Left renal cortex interstitium (tissue), 4 donors: ENCODE data around the gene GRK7. TPM values are rescaled to one million over a fixed set of nuclear protein-coding genes. Genes with fewer than 3 reads are reported as not detected.

Source experiments
- DNase-seq, 4 donors: peaks; one replicate each; pipeline ENCODE4 v3.0.0-alpha.2; 2013; ENCODE audit warnings: low read depth in 4 of 4, low spot score in 2 of 4, missing footprints in 1 of 4
- polyA plus RNA-seq, 4 donors: library from polyadenylated mRNA; unstranded; fragments of 120-200 nt; gene quantifications; one replicate each; pipeline ENCODE4 v1.2.1, GENCODE V29; 2013; ENCODE audit not compliant: insufficient read length in 4 of 4

The GRK7 gene, protein sequence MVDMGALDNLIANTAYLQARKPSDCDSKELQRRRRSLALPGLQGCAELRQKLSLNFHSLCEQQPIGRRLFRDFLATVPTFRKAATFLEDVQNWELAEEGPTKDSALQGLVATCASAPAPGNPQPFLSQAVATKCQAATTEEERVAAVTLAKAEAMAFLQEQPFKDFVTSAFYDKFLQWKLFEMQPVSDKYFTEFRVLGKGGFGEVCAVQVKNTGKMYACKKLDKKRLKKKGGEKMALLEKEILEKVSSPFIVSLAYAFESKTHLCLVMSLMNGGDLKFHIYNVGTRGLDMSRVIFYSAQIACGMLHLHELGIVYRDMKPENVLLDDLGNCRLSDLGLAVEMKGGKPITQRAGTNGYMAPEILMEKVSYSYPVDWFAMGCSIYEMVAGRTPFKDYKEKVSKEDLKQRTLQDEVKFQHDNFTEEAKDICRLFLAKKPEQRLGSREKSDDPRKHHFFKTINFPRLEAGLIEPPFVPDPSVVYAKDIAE (N-terminal part only)
- polyA plus RNA-seq: under 1 TPM in 3 of 4 donors, not detected in 1; 0.08 to 0.18 (median 0.13) TPM

DNA sequence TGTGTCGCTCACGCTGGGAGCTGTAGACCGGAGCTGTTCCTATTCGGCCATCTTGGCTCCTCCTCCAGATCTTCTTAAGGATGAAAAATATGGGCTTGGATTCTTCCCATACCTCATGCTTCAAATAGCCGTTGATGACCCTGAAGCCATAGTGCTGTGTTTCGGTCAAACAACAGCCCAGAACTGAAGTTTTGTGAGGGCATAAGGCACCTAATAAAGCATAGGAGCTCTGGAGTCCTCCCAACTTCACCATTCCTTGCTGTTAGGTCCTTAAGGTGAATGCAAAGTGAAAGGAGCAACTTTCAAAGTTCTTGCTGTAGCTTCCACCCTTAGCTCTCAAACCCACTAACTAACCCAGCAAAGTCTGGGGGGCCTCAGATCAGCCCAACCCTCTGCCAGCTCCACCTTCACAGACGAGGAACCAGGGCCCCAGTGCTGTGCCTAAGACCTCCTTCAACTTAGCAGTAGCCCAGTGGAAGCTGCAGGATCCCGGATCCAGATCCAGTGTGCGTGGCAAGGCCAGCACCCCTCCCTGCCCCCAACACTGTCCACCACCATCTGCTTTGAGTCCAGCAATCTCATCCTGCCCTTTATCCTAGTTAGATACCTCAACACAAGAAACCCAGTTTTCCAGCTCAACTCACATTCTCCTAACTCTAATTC lies at the start of gene GRK7:
Gene GRK7, plus strand, starts transcription at position 321 of the 663 bp plus-strand sequence. CDS start 14,877 bp downstream, outside the sequence.
- DNase-seq: no peak

DNA sequence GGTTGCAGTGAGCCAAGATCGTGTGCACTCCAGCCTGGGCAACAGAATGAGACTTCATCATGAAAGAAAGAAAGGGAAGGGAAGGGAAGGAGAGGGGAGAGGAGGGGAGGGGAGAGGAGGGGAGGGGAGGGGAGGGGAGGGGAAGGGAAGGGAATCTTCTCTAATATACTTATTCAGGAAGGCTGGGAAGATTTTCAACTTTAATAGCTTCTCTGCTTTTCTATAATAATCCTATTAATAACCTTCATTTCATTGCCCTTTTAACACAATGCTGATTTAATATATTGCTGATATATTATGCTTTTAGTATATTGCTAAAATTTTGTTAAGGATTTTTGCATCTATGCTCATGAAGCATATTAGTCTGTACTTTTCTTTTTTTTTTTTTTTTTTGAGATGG lies 48.5 kb upstream of the GRK7 start:
- DNase-seq: no peak

DNA sequence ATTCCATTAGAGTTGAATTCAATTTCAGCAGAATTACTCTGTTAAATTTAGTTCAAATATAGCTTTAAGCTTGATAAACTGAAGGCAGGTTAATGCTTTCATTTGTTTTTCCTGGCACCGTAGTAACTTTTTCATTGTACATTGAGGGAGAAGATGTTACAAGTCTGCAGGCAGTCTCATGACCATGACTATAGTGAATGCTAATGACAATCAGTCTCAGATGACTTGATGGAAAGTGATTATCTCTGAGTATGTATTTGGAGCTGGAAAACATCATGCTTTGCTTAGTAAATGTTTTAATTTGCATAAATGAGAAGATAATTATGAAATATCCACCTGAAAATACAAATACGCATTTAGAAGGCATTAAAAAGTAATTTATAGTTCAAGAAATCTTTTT lies 41.1 kb upstream of the GRK7 start:
- no peak for DNase-seq

DNA sequence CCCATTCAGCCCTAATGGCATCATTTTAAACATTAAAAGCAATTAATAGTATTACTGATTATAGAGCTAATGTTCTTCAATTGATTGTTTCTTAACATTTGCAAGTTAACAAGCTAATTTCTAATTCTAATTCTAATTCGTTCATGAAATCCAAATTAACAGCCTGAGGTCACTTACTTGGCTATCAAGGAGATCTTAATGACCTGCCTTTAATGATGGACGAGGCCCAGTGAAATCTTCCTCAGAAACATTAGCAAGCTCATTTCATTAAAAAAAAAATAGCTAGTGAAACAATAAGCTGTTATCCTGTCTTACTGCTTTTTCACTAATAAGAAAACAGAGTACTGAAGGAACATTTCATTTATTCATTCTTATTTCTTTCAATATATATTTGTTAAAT lies 40.6 kb upstream of the GRK7 start:
- DNase-seq: no peak

DNA sequence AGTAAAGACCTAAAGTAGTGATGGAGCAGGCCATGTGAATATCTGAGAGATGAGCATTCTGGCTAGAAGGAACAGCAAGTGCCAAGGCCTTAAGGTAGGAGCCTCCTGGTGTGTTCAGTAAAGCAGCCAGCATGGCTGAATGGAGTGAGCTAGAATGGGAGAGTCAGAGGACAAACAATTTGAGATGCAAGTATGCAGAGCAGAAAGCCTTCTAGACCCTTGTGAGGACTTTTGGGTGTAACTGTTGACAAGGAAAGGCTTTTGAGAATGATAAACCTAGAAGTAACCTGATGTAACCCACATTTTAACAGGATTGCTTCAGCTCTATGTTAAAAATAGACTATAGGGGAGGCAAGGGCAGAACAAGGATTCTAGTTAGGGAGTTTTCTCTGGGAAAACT lies 40.0 kb upstream of the GRK7 start:
- no peak for DNase-seq

DNA sequence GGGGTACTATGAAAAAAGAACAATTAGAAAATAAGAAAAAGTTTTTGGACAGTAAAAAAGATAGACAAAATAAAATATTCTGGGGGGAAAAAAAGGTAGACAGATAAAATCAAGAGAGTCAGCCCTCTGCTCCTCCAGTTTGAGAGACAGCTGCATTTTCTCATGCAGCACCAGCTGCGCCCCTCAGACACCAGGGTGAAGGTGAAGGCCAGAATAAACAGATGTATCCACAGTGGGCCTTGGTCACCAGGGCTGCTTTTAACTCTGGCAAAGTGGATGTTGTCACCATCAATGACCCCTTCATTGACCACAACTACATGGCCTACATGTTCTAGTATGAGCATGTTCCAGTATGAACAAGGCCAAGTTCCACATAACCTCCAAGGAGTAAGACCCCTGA lies 39.0 kb upstream of the GRK7 start:
- DNase-seq: no peak

DNA sequence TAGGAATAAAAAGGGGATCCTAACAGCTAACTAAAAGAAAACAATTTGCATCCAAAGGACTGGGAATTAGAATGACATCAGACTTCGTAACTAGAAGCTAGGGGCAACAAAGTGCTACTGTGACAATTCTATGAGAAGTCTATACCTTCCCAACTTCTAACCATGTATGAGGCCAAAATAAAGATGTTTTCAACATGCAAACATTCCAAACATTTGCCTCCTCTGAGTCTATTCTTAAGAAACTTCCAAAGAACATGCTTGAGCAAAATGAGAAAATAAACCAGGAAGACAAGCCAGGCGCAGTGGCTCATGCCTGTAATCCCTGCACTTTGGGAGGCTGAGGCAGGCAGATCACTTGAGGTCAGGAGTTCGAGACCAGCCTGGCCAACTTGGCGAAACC lies 38.2 kb upstream of the GRK7 start:
- no peak for DNase-seq

DNA sequence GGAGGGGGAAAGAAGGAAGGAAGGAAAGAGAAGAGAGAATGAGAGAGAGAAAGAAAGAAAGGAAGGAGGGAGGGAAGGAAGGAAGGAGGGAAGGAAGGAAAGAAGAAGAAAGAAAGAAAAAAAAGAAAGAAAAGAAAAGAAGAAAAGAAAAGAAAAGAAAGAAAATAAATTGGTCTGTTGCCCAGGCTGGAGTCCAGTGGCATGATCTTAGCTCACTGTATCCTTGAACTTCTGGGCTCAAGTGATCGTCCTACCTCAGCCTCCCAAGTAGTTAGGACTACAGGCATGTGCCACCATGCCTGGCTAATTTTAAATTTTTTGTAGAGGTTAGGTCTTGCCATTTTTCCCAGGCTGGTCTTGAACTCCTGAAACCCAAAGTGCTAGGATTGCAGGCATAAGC lies 36.7 kb upstream of the GRK7 start:
- DNase-seq: no peak

DNA sequence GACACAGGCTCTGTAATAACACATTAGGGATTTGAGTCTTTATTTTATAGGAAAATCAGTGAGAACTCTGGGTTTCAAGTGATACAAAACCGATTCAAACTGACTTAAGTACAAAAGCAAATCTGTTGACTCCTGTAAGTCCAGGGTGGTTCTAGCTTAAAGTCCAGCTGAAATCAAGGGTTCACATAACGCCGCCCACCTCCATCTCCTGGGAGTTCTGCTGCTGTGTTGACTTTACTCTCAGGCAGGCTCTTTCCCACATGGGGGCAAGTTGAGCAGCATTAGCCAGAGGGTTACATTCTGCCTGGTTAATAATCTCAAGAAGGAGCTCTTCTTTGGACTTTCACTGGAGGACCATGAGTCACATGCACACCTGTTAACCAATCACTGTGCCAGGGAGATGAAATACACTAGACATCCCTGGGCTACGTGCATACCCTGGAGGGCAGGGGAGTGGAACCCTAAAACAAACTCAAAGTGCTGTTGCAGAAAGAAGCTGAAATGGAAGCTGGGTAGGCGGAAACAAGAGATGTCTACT lies 34.8 kb upstream of the GRK7 start:
- no peak for DNase-seq

DNA sequence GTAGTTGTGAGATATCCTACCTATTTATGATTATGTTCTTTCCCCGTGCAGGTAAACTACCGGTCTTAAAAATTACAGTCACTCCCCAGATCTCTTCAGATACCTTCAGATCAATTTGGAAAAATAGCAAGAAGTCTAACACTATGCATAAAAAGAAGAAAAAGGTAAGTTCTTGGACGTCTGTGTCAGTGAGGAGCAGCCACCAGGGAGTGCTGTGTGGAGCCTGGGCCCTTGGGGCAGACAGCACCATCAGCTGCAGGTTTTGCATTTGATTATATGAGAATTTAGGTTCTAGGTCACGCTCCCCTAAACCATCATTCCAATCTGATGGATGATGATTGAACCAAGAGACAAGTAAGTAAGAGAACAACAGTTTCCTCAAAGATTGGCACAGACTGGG lies 34.0 kb upstream of the GRK7 start:
- no peak for DNase-seq

DNA sequence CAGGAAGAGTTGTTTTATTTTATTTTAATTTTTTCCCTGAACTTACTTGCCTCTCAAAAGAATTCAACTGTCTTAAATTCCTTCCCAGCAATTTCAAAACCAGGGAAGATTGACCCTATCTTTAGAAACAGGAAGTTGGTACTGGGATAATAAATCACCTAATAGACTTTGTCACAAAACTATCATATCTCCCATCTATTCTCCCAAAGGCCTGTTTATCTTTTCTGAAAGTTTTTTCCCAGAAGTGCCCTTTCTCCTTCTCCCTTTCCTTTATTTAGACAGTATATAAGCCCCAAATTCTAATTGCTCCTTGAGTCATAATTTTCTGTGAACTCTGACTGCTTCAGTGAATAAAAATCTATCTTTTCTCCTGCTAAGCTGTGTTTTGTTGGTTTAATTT lies 28.0 kb upstream of the GRK7 start:
- DNase-seq: no peak

DNA sequence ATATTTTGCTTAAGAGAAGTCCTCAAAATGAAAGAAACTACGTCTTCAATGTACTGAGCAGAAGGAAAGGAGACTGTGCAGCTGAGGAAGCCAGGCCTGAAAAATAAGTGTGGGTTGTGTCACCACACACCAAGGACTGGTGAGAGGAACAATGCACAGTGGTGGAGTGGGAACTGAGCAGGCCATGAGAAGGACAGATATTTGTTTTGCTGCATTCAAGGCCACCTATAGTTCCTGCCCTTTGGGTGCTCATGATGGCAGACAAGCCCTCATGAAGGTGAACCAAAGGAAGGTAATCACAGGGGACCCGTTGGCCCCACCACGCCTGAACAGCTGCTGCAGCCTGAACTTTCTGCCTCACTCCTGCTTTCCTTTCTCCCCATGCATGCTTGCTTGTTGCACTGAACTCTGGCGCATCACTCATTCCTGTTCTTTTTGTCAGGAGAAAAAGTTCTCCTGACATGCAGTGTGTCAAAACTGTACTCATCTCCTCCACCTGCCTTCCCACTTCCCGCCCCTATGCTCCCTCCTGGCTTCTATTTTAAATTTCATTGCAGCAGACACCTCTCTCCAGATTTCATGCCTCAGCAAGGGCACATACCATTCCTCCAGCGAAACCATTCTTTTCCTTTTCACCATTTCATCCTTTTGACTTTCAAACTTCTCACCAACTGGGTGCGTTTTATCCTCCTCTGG lies 27.3 kb upstream of the GRK7 start:
- no peak for DNase-seq

DNA sequence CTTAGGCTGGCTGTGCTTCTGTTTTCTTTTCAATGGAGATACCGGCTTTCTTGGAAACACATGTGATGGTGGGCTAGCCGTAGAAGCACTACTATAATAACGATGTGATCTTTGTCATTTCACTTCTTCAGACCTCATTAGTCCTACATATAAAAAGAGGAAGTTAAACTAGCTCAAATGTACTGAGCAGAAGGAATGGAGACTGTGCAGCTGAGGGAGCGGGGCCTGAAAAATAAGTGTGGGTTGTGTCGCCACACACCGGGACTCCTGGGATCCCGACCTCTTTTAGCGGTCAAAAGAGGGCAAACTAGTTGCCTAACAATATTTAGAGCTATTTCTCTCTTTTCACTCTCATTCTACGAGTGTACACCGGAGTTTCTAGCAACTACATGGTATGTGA lies 26.1 kb upstream of the GRK7 start:
- DNase-seq: no peak

DNA sequence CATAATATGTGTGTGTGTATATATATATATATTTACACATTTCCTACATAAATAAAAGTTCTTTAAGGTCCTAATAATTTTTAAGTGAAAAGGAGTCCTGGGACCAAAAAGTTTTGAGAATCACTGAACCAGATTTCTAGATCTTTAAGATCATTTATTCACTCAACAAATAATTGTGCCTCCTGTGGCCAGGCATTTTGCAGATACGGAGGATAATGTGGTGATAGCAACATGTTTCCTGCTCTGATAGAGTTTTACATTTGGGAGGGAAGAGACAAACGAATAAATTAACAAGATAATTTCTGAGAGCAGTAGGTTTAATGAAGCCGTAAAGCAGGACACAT lies 25.6 kb upstream of the GRK7 start:
- no peak for DNase-seq

DNA sequence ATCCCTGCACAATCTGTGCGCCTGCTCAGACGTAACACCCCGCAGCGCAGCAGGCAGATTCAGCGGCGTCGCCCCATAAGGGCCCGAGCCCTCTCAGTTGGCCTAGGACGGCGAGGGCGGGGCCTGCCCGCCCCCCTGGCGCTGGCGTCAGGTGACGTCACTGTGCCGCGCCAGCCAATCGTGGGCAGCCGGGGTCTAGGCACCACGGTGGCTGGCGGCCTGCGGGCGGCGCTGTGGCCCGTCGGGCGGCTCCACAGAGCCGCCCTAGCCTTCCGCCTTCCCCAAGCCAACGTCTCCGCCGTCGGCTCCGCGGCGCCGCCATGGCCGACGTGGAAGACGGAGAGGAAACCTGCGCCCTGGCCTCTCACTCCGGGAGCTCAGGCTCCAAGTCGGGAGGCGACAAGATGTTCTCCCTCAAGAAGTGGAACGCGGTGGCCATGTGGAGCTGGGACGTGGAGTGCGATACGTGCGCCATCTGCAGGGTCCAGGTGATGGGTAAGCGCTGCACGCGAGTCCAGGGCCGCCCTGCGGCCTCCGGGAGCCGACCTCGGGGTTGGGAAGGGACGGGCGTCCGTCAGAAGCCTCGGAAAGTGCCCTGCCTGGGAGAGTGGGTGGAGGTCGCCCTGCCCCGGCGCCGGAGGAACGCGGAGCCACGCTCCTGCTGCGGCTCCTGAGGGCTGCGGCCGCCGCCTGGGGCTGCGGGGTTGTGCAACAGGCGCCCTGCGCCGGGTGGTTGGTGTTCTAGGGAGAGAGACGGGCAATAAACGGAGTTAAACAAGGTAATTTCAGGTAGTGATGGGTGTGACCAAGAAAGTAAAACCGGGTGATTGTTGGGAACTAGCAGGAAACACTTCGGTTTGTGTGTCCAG lies 25.0 kb upstream of the GRK7 start, which contains the start of gene RNF7:
Gene RNF7, plus strand, starts transcription at position 277 of the 869 bp plus-strand sequence. Its CDS starts 44 bp downstream, at position 321.
- peak; percentile 86 to 92 (median 89) for DNase-seq

DNA sequence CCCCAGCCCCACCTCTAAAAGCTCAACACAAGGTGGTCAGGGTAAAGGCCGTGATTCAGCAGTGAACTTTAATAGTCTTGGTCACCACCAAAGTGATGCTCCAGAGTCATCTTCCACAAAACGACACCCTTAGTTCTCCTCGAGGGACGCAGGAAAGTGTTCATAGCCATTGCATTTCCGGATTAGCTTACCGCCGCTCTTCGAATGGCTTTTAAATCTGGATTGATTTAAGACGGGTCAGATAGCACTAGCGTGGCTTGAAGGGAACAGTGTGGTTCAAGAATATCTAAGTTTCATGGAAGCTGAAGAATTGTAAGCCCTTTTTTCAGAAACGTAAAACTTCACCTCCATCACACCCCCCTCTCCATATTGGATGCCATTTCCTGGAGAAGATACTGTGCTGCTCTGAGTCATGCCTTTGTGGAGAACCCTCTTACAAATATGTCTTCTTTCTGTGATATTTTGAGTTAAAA lies 24.3 kb upstream of the GRK7 start:
- peak; percentile 34 to 67 (median 44) for DNase-seq

DNA sequence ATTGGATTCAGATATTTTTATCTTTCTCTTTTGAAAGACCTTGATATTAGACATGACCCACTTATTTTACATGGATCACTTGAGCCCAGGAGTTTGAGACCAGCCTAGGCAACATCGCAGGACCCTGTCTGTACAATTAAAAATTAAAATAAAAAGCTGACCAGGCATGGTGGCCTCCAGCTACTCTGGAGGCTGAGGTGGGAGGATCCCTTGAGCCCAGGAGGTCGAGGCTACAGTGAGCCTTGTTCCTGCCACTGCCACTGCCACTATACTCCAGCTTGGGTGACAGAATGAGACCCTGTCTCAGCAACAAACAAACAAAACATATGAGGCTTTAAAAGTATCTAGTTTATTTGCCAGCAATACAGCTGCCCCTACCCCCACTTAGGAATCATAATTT lies 23.5 kb upstream of the GRK7 start:
- no peak for DNase-seq

DNA sequence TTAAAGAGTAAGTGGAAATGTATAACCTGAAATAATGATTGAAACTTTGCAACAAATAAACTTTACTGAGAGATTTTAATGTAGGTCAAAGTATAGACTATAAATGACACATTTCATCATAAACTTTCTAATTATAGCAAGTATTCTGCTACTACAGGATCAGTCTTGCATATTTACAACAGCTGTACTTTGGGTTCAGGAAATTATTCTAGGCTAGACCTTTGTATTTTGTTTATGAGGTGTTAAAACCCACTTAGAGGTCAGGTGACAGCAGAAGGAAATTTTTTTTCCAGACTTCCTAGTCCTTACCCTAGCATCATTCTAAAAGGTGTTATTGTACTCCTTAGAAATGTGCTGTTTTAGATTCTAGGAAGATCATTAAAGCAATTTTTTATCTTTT lies 22.9 kb upstream of the GRK7 start:
- DNase-seq: no peak

DNA sequence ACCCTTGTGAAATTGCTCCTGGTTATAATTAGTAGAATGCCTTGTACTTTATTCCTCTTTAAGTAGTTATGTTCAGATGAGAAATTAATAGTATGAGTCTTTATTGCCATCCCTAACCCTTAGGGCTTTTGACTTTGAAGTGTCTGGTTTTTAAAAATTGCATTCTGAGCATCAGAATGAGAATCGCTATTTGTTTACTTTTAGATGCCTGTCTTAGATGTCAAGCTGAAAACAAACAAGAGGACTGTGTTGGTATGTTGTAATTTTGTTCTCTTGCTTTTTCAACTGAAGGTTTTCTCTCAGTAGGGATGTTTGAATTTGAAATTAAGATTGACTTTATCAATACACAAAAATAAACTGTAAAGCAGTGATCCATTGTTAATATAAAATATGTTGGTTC lies 19.9 kb upstream of the GRK7 start:
- DNase-seq: no peak

DNA sequence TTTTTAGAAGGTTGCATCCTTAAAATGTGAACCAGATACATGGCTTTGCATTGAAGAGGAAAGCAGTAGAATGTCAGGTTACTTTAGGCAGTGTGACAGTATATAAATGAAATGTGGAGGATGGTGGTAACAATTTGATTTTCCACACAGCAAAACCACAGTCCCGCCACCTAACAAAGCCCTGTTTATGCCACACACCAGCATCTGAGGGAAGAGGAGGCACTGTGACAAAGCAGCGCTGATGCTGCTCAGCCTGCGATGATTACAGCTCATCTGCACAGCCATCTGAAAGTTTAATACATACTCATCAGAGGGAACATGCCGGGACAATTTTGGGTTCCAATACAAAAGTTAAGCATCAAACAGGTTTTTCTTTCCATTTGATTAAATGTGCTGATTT lies 16.2 kb upstream of the GRK7 start:
- no peak for DNase-seq
